HepG2 (cell line): ENCODE measurements around the gene ALOXE3.

Source experiments
- DNMT1 ChIP-seq: sonication (generic); formaldehyde crosslinking; IDR thresholded peaks from 2 replicates; pipeline ENCODE4 v1.5.1; 2020; ENCODE audit warnings: mild to moderate bottlenecking, missing genetic modification reagents
- GABPA ChIP-seq, 2 experiments: IDR thresholded peaks; 2 replicates each; pipeline ENCODE4 v1.6.1; 2011 to 2016; ENCODE audit warnings: low read depth in 2 of 2, low read length in 1 of 2, missing biosample characterization in 1 of 2, missing genetic modification characterization in 1 of 2
- MAFK ChIP-seq, 2 experiments: IDR thresholded peaks in 1 of 2; conservative IDR thresholded peaks in 1 of 2; 2 replicates each; pipeline ENCODE4 v1.6.1; 2011; ENCODE audit warnings: improper control_type of control experiment in 2 of 2, low read length in 2 of 2
- MTF1 ChIP-seq: sonication (generic); formaldehyde crosslinking; IDR thresholded peaks from 2 replicates; pipeline ENCODE4 v1.5.0; 2020; ENCODE audit warnings: missing genetic modification reagents
- MXD4 ChIP-seq: IDR thresholded peaks from 2 replicates; pipeline ENCODE4 v1.6.1; 2016; ENCODE audit warnings: mild to moderate bottlenecking, missing biosample characterization, missing genetic modification reagents
- PAX8 ChIP-seq: sonication (generic); formaldehyde crosslinking; IDR thresholded peaks from 2 replicates; pipeline ENCODE4 v1.8.0; 2022; ENCODE audit warnings: mild to moderate bottlenecking, missing genetic modification reagents, borderline replicate concordance
- POLR2A ChIP-seq, 2 experiments: IDR thresholded peaks; 2 replicates each; pipeline ENCODE4 v1.6.1; 2011; ENCODE audit warnings: low read depth in 2 of 2, low read length in 2 of 2, mild to moderate bottlenecking in 1 of 2, moderate library complexity in 1 of 2; ENCODE audit not compliant: insufficient read depth in 1 of 2
- ZNF75D ChIP-seq: sonication (generic); formaldehyde crosslinking; IDR thresholded peaks from 2 replicates; pipeline ENCODE4 v1.8.1; 2023; ENCODE audit warnings: missing genetic modification reagents, mild to moderate bottlenecking, borderline replicate concordance
- ZSCAN30 ChIP-seq: sonication (generic); formaldehyde crosslinking; IDR thresholded peaks from 2 replicates; pipeline ENCODE4 v1.5.0; 2020; ENCODE audit warnings: mild to moderate bottlenecking, missing genetic modification reagents
- TF ChIP-seq, protein P1 (sequence below): sonication (generic); formaldehyde crosslinking; IDR thresholded peaks from 2 replicates; pipeline ENCODE4 v1.8.1; 2023; ENCODE audit warnings: missing genetic modification reagents, inconsistent platforms, borderline replicate concordance
- TF ChIP-seq, protein P2 (sequence below): sonication (generic); formaldehyde crosslinking; IDR thresholded peaks from 2 replicates; pipeline ENCODE4 v1.5.0; 2020; ENCODE audit warnings: mild to moderate bottlenecking, missing genetic modification reagents, moderate library complexity

DNA sequence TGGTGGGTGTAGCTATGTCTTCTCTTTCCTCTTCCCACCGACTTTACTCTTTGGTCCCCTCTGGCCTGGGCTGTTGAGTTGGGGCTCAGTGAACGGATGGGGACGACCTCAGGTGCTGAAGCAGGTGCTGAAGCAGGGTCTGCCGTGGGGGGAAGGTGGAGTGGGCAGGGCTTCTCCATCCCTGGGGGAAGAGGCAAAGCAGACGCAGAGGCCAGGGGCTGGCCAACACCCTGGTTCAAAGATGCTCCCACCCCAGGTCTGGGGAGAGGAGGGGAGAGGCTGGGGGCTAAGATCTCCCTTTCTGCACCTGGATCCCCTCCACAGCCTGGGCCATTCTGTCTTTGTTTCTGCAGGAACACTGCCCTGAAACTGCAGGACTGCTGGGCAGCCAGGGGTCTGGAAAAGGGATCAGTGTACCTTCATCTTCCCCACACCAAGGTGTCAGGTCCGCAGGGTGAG, 53.7 kb downstream of the ALOXE3 start:
- TF ChIP-seq ZSCAN30 (CRISPR knock-in tag) (no peak), MXD4 (CRISPR knock-in tag) (no peak), PAX8 (CRISPR knock-in tag) (no peak), POLR2A (IDR thresholded peaks at IDR 0.05; ENCODE audit: insufficient read depth in 1 of 2, low read depth in 2 of 2, low read length in 2 of 2) (no peak), DNMT1 (CRISPR knock-in tag) (no peak), ZNF75D (no peak), MTF1 (CRISPR knock-in tag) (no peak), GABPA (IDR thresholded peaks at IDR 0.05; ENCODE audit: low read depth, low read length) (no peak), GABPA (CRISPR knock-in tag; IDR thresholded peaks at IDR 0.05; ENCODE audit: low read depth) (no peak), MAFK (conservative IDR thresholded peaks at IDR 0.05 in 1 of 2, IDR thresholded peaks at IDR 0.05 in 1 of 2; ENCODE audit: low read length in 2 of 2) (no peak)
- TF ChIP-seq, protein P1, sequence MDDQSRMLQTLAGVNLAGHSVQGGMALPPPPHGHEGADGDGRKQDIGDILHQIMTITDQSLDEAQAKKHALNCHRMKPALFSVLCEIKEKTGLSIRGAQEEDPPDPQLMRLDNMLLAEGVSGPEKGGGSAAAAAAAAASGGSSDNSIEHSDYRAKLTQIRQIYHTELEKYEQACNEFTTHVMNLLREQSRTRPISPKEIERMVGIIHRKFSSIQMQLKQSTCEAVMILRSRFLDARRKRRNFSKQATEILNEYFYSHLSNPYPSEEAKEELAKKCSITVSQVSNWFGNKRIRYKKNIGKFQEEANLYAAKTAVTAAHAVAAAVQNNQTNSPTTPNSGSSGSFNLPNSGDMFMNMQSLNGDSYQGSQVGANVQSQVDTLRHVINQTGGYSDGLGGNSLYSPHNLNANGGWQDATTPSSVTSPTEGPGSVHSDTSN (CRISPR knock-in tag), result no peak
- TF ChIP-seq, protein P2, sequence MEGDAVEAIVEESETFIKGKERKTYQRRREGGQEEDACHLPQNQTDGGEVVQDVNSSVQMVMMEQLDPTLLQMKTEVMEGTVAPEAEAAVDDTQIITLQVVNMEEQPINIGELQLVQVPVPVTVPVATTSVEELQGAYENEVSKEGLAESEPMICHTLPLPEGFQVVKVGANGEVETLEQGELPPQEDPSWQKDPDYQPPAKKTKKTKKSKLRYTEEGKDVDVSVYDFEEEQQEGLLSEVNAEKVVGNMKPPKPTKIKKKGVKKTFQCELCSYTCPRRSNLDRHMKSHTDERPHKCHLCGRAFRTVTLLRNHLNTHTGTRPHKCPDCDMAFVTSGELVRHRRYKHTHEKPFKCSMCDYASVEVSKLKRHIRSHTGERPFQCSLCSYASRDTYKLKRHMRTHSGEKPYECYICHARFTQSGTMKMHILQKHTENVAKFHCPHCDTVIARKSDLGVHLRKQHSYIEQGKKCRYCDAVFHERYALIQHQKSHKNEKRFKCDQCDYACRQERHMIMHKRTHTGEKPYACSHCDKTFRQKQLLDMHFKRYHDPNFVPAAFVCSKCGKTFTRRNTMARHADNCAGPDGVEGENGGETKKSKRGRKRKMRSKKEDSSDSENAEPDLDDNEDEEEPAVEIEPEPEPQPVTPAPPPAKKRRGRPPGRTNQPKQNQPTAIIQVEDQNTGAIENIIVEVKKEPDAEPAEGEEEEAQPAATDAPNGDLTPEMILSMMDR (CRISPR knock-in tag), result no peak
